Transverse colon (tissue), 3 donors: ENCODE measurements around the gene HPS3.

Experiments used
- EP300 ChIP-seq: sonication (generic); formaldehyde crosslinking; IDR thresholded peaks from one replicate; pipeline ENCODE4 v1.6.1; 2017; ENCODE audit warnings: antibody characterized with exemption, low read depth
- POLR2A ChIP-seq: fragments of 450-650 bp; IDR thresholded peaks from one replicate; pipeline ENCODE4 v1.6.1; 2016; ENCODE audit warnings: antibody characterized with exemption, mild to moderate bottlenecking, moderate library complexity
- POLR2AphosphoS5 ChIP-seq, 3 donors: sonication (generic); formaldehyde crosslinking; IDR thresholded peaks; one replicate each; pipeline ENCODE4 v1.6.1; 2016; ENCODE audit warnings: antibody characterized with exemption in 3 of 3

DNA sequence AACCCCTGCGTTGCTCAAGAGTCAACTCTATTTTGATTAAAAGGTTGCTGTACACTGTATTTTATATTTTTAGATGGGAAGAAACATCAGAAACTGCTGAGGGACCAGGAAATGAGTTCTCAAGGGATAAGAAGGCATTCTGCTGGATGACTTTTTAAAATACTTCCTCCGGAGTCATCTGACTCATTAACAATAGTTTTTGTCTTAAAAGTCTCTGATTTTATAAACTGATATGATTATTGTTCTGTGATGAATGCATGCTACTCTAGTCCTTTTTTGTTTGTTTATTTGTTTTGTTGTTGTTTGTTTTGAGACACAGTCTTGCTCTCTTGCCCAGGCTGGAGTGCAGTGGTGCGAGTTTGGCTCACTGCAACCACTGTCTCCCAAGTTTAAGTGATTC, 25.0 kb upstream of the HPS3 start:
- no peak for TF ChIP-seq EP300
- TF ChIP-seq POLR2AphosphoS5 (IDR thresholded peaks at IDR 0.05), result no peak
- TF ChIP-seq POLR2A, result no peak
